CD8-positive, alpha-beta memory T cell (primary cell): ENCODE results near the gene SCN4B. TPM values are rescaled to one million over a fixed set of nuclear protein-coding genes. Genes with fewer than 3 reads are reported as not detected.

Experiments used
- CTCF ChIA-PET: fragments of 350-600 bp; sonication (Branson Sonifier 250); formaldehyde crosslinking; loops from one replicate; lab custom pipeline; 2021; ENCODE audit warnings: antibody characterized with exemption; lab: Charles Lee
- POLR2A ChIA-PET: fragments of 350-600 bp; sonication (Branson Sonifier 250); formaldehyde crosslinking; loops from one replicate; lab custom pipeline; 2021; ENCODE audit warnings: antibody characterized with exemption; lab: Charles Lee
- DNase-seq, 5 donors: peaks; one replicate each; pipeline versions ENCODE4 v3.0.0 to v3.0.0-alpha.2; 2020 to 2022; ENCODE audit warnings: mixed read lengths in 1 of 5
- H3K27ac ChIP-seq: one replicate; pipeline ENCODE4 v1.7.0; 2013; ENCODE audit warnings: low read depth, mild to moderate bottlenecking, low read length, moderate library complexity
- H3K27me3 ChIP-seq: 2 replicates; pipeline ENCODE4 v1.7.0; 2013; ENCODE audit warnings: low read length, mild to moderate bottlenecking; ENCODE audit not compliant: insufficient read depth, poor library complexity, severe bottlenecking
- H3K36me3 ChIP-seq: 2 replicates; pipeline ENCODE4 v1.7.0; 2013; ENCODE audit warnings: mild to moderate bottlenecking, low read length, moderate library complexity; ENCODE audit not compliant: insufficient read depth
- H3K4me1 ChIP-seq: 2 replicates; pipeline ENCODE4 v1.7.0; 2013; ENCODE audit warnings: mild to moderate bottlenecking, low read length, moderate library complexity; ENCODE audit not compliant: insufficient read depth
- H3K4me3 ChIP-seq: 2 replicates; pipeline ENCODE4 v1.7.0; 2013; ENCODE audit warnings: mild to moderate bottlenecking, low read length
- H3K9me3 ChIP-seq: 2 replicates; pipeline ENCODE4 v1.7.0; 2013; ENCODE audit warnings: mild to moderate bottlenecking, low read length
- H3K27ac Mint-ChIP-seq, 8 donors: one replicate each; pipeline ENCODE4 v1.8.0; 2020 to 2021; ENCODE audit warnings: mixed read lengths in 8 of 8, mild to moderate bottlenecking in 6 of 8, inconsistent platforms in 3 of 8, moderate library complexity in 3 of 8
- H3K27me3 Mint-ChIP-seq, 2 donors: one replicate each; pipeline ENCODE4 v1.8.0; 2020 to 2021; ENCODE audit warnings: mixed read lengths in 2 of 2, mild to moderate bottlenecking in 1 of 2, moderate library complexity in 1 of 2
- H3K36me3 Mint-ChIP-seq, 3 donors: one replicate each; pipeline ENCODE4 v1.8.0; 2020 to 2021; ENCODE audit warnings: mixed read lengths in 3 of 3, inconsistent platforms in 1 of 3, mild to moderate bottlenecking in 1 of 3
- H3K4me1 Mint-ChIP-seq, 3 donors: one replicate each; pipeline ENCODE4 v1.8.0; 2020 to 2021; ENCODE audit warnings: mixed read lengths in 3 of 3, inconsistent platforms in 1 of 3, mild to moderate bottlenecking in 1 of 3
- H3K4me3 Mint-ChIP-seq, 7 donors: one replicate each; pipeline ENCODE4 v1.8.0; 2020 to 2021; ENCODE audit warnings: mixed read lengths in 7 of 7, mild to moderate bottlenecking in 6 of 7, moderate library complexity in 4 of 7, inconsistent platforms in 2 of 7
- H3K9me3 Mint-ChIP-seq, 5 donors: one replicate each; pipeline ENCODE4 v1.8.0; 2020 to 2022; ENCODE audit warnings: mixed read lengths in 5 of 5, mild to moderate bottlenecking in 3 of 5, moderate library complexity in 2 of 5, inconsistent platforms in 1 of 5
- polyA plus RNA-seq: library from polyadenylated mRNA; unstranded; fragments of 300-500 nt; fragmentation: Illumina TruSeq; gene quantifications from one replicate; pipeline ENCODE4 v1.2.3, GENCODE V29; 2021
- total RNA-seq, 2 experiments: library from RNA; stranded (reverse); gene quantifications; one replicate each; pipeline ENCODE4 v1.2.3, GENCODE V29; 2021

Gene SCN4B
- total and polyA plus RNA-seq, 3 experiments from 2014 or later, result 0.26 to 0.33 TPM; not detected in 1

- Histone ChIP-seq H3K4me1 (no peaks in the 10 kb centered on the region), H3K27me3 (peaks cover 32% of the 10 kb centered on the region), H3K4me3 (no peak overlapping the region), H3K36me3 (no peaks in the 10 kb centered on the region), H3K27ac (no peak overlapping the region), H3K9me3 (no peaks in the 10 kb centered on the region)
- H3K4me3 Mint-ChIP-seq, result peak overlapping the region in 1 of 7 donors; percentile 36
- POLR2A ChIA-PET, result no interaction called here
- no peak overlapping the region for H3K27ac Mint-ChIP-seq
- DNase-seq, result no peak
- peaks cover 32 to 39% of the 10 kb centered on the region in 2 donors for H3K27me3 Mint-ChIP-seq
- CTCF ChIA-PET, result interaction anchor here (1.4 to 5.5 kb wide), 2 partner anchors 8 to 22 kb away, joined by 3 to 34 read pairs; no protein-coding TSS in a partner anchor
- H3K9me3 Mint-ChIP-seq, result no peaks in the 10 kb centered on the region
- H3K36me3 Mint-ChIP-seq, result no peaks in the 10 kb centered on the region
- H3K4me1 Mint-ChIP-seq, result peaks cover 4 to 23% (median 6%) of the 10 kb centered on the region in 3 donors
Observed at GRCh38 chr11:118148856-118149255, 3.8 kb downstream of the SCN4B start.

DNA sequence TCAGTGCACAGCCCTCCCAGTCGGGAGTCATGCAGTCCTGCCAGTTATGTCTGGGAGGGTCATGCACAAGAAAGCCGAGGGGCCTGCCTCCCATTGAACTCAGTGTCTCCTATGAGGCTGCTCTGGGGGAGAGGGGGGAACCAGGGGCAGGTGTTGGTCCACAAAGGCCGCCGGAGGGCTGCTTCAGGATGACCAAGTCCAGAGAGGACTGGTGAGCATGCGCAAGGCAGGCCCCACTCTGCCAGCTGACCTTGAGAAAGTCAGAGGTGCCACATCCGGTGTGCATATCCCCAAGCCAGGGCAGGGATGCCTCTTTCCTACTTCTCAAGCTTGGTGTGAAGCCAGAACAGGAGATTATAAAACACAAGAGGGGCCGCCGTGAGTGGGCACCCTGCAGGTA lies 4.4 kb downstream of the SCN4B start:
- Mint-ChIP-seq H3K27ac (no peak overlapping the region), H3K36me3 (no peaks in the 10 kb centered on the region), H3K4me1 (peaks cover 0 to 19% (median 3%) of the 10 kb centered on the region in 3 donors), H3K27me3 (peaks cover 29 to 40% of the 10 kb centered on the region in 2 donors), H3K9me3 (no peaks in the 10 kb centered on the region), H3K4me3 (no peak overlapping the region)
- Histone ChIP-seq H3K27me3 (peaks cover 27% of the 10 kb centered on the region), H3K4me1 (no peaks in the 10 kb centered on the region), H3K9me3 (no peaks in the 10 kb centered on the region), H3K27ac (no peak overlapping the region), H3K4me3 (no peak overlapping the region), H3K36me3 (no peaks in the 10 kb centered on the region)
- ChIA-PET CTCF (interaction anchor here (1.4 to 5.5 kb wide), 2 partner anchors 8 to 22 kb away, joined by 3 to 34 read pairs; no protein-coding TSS in a partner anchor), POLR2A (no interaction called here)
- DNase-seq, result no peak

- H3K27ac ChIP-seq, result no peak overlapping the region
- ChIA-PET POLR2A (no interaction called here), CTCF (interaction anchor here (1.4 to 5.5 kb wide), 2 partner anchors 9 to 23 kb away, joined by 3 to 34 read pairs; no protein-coding TSS in a partner anchor)
- no peaks in the 10 kb centered on the region for H3K4me1 ChIP-seq
- Mint-ChIP-seq H3K9me3 (no peaks in the 10 kb centered on the region), H3K27me3 (peaks cover 34 to 47% of the 10 kb centered on the region in 2 donors), H3K27ac (no peak overlapping the region), H3K4me3 (peak overlapping the region in 2 of 7 donors; percentile 24 to 25), H3K36me3 (no peaks in the 10 kb centered on the region), H3K4me1 (peaks cover 0 to 16% (median 3%) of the 10 kb centered on the region in 3 donors)
- DNase-seq, result no peak
- peaks cover 26% of the 10 kb centered on the region for H3K27me3 ChIP-seq
- no peaks in the 10 kb centered on the region for H3K9me3 ChIP-seq
- H3K36me3 ChIP-seq, result no peaks in the 10 kb centered on the region
- H3K4me3 ChIP-seq, result no peak overlapping the region
Observed at GRCh38 chr11:118147502-118147901, 5.1 kb downstream of the SCN4B start.

- ChIA-PET POLR2A (no interaction called here), CTCF (interaction anchor here (1.3 to 5.5 kb wide), 3 partner anchors 24 to 448 kb away, joined by 3 to 34 read pairs (median 7); no protein-coding TSS in a partner anchor)
- peak overlapping the region; percentile 72 to 90 (median 83) for H3K4me3 Mint-ChIP-seq
- H3K36me3 ChIP-seq, result no peaks in the 10 kb centered on the region
- peaks cover 0 to 12% (median 3%) of the 10 kb centered on the region in 3 donors for H3K4me1 Mint-ChIP-seq
- H3K27me3 Mint-ChIP-seq, result peaks cover 43 to 52% of the 10 kb centered on the region in 2 donors
- H3K4me3 ChIP-seq, result no peak overlapping the region
- H3K9me3 ChIP-seq, result no peaks in the 10 kb centered on the region
- H3K27ac ChIP-seq, result no peak overlapping the region
- no peaks in the 10 kb centered on the region for H3K4me1 ChIP-seq
- peak overlapping the region in 4 of 8 donors; percentile 45 to 90 (median 59) for H3K27ac Mint-ChIP-seq
- H3K27me3 ChIP-seq, result peaks cover 17% of the 10 kb centered on the region
- no peaks in the 10 kb centered on the region for H3K9me3 Mint-ChIP-seq
- no peaks in the 10 kb centered on the region for H3K36me3 Mint-ChIP-seq
- DNase-seq, result peak in 1 of 5 donors; percentile 41
Observed at GRCh38 chr11:118146554-118146953, 6.1 kb downstream of the SCN4B start.

- H3K9me3 ChIP-seq, result no peaks in the 10 kb centered on the region
- H3K4me1 ChIP-seq, result no peaks in the 10 kb centered on the region
- Mint-ChIP-seq H3K36me3 (no peaks in the 10 kb centered on the region), H3K27me3 (peaks cover 46 to 54% of the 10 kb centered on the region in 2 donors), H3K4me1 (peaks cover 0 to 9% (median 3%) of the 10 kb centered on the region in 3 donors), H3K27ac (peak overlapping the region in 2 of 8 donors; percentile 67 to 83), H3K4me3 (peak overlapping the region; percentile 78 to 91 (median 83)), H3K9me3 (no peaks in the 10 kb centered on the region)
- no peak overlapping the region for H3K27ac ChIP-seq
- CTCF ChIA-PET, result interaction anchor here (1.0 to 5.5 kb wide), 9 partner anchors 10 to 466 kb away, joined by 3 to 34 read pairs (median 6); no protein-coding TSS in a partner anchor
- H3K27me3 ChIP-seq, result peaks cover 22% of the 10 kb centered on the region
- H3K36me3 ChIP-seq, result no peaks in the 10 kb centered on the region
- H3K4me3 ChIP-seq, result peak overlapping the region; percentile 43
- POLR2A ChIA-PET, result no interaction called here
- DNase-seq, result peak; percentile 81 to 90 (median 84)
Observed at GRCh38 chr11:118145285-118146227, 7.1 kb downstream of the SCN4B start.

GRCh38 chr11:118144301-118145268 lies 8.0 kb downstream of the SCN4B start:
- Histone ChIP-seq H3K27ac (no peak overlapping the region), H3K27me3 (peaks cover 29% of the 10 kb centered on the region), H3K4me1 (no peaks in the 10 kb centered on the region), H3K4me3 (no peak overlapping the region), H3K36me3 (no peaks in the 10 kb centered on the region), H3K9me3 (no peaks in the 10 kb centered on the region)
- CTCF ChIA-PET, result interaction anchor here (1.0 to 5.5 kb wide), 11 partner anchors 10 to 467 kb away, joined by 3 to 34 read pairs (median 4); partner anchors contain the start of gene IL10RA
- H3K36me3 Mint-ChIP-seq, result no peaks in the 10 kb centered on the region
- H3K9me3 Mint-ChIP-seq, result no peaks in the 10 kb centered on the region
- H3K27ac Mint-ChIP-seq, result no peak overlapping the region
- peaks cover 49 to 61% of the 10 kb centered on the region in 2 donors for H3K27me3 Mint-ChIP-seq
- peaks cover 0 to 9% (median 3%) of the 10 kb centered on the region in 3 donors for H3K4me1 Mint-ChIP-seq
- peak overlapping the region in 6 of 7 donors; percentile 15 to 87 (median 80) for H3K4me3 Mint-ChIP-seq
- POLR2A ChIA-PET, result no interaction called here
- DNase-seq, result peak in 1 of 5 donors; percentile 38

DNA sequence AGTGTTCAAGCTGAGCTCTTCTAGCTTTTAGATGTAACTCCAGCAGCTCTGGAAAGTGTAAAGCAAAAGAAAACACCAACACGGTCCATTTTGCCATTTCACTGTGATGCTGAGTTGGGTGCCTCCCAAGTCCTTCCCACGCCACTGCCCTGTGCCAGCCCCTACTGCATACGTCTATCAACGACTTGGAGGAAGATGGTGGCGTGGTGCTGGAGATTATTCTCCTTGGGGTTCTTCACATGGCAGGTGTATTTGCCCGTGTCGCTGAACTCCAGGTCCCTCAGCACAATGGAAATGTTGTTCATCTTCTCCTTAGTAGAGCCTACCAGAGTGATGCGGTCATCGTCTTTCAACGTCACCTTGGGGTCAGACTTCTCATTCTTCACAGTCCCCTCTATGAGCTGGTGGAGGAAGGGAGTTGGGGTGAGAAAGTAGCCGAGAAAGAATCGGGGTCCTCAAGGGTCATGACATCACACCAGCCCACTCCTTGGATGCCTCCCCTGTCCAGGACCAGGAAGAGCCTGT lies 8.9 kb downstream of the SCN4B start:
- H3K27ac ChIP-seq, result no peak overlapping the region
- Mint-ChIP-seq H3K27ac (no peak overlapping the region), H3K27me3 (peaks cover 53 to 68% of the 10 kb centered on the region in 2 donors), H3K36me3 (no peaks in the 10 kb centered on the region), H3K4me3 (peak overlapping the region in 2 of 7 donors; percentile 57 to 64), H3K9me3 (no peaks in the 10 kb centered on the region), H3K4me1 (peaks cover 0 to 9% (median 3%) of the 10 kb centered on the region in 3 donors)
- H3K9me3 ChIP-seq, result no peaks in the 10 kb centered on the region
- DNase-seq, result peak in 1 of 5 donors; percentile 34
- ChIA-PET POLR2A (no interaction called here), CTCF (interaction anchor here (1.1 to 5.5 kb wide), 8 partner anchors 10 to 468 kb away, joined by 3 to 34 read pairs (median 5); partner anchors contain the start of gene IL10RA)
- H3K4me1 ChIP-seq, result no peaks in the 10 kb centered on the region
- H3K36me3 ChIP-seq, result no peaks in the 10 kb centered on the region
- H3K27me3 ChIP-seq, result peaks cover 29% of the 10 kb centered on the region
- no peak overlapping the region for H3K4me3 ChIP-seq
